Renal cortex interstitium (tissue), 15 donors: Measurements from ENCODE around the gene MAGEB2. TPM values are rescaled to one million over a fixed set of nuclear protein-coding genes. Genes with fewer than 3 reads are reported as not detected.
"Not testable (repeated sequence)": the region's sequence is repeated elsewhere in the genome, so short reads cannot be mapped to it uniquely, and the experiment has no call there.

ENCODE experiments used
- DNase-seq, 11 donors: peaks; one replicate each; pipeline ENCODE4 v3.0.0-alpha.2; 2013; ENCODE audit warnings: low read depth in 9 of 11, low spot score in 4 of 11; ENCODE audit errors: extremely low read depth in 1 of 11
- long read RNA-seq, 16 experiments: transcript quantifications; one replicate each; lab custom pipeline, GENCODE V29; 2026
- polyA plus RNA-seq, 3 donors: library from polyadenylated mRNA; unstranded; fragments of 120-200 nt; gene quantifications; one replicate each; pipeline ENCODE4 v1.2.1, GENCODE V29; 2013; ENCODE audit not compliant: insufficient read length in 3 of 3

MAGEB2 gene, protein sequence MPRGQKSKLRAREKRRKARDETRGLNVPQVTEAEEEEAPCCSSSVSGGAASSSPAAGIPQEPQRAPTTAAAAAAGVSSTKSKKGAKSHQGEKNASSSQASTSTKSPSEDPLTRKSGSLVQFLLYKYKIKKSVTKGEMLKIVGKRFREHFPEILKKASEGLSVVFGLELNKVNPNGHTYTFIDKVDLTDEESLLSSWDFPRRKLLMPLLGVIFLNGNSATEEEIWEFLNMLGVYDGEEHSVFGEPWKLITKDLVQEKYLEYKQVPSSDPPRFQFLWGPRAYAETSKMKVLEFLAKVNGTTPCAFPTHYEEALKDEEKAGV
- not detected for polyA plus RNA-seq
- long read RNA-seq, donor 1 = 0 reads
- long read RNA-seq, donor 2 = 0 reads
- long read RNA-seq, donor 3 = 0 reads
- long read RNA-seq, donor 4 = 0 reads
- long read RNA-seq, donor 5 = 0 reads
- long read RNA-seq, donor 6 = 0 reads
- long read RNA-seq, donor 7 = 0 reads
- long read RNA-seq, donor 8 = 0 reads
- long read RNA-seq, donor 9 = 0 reads
- long read RNA-seq, donor 10 = 0 reads
- long read RNA-seq, donor 11 = 0 reads
- long read RNA-seq, donor 12 = 0 reads
- long read RNA-seq, donor 13 = 0 reads
- long read RNA-seq, donor 14 = 0 reads
- long read RNA-seq, donor 15 = 0 reads
- long read RNA-seq, donor 16 = 0 reads

DNA sequence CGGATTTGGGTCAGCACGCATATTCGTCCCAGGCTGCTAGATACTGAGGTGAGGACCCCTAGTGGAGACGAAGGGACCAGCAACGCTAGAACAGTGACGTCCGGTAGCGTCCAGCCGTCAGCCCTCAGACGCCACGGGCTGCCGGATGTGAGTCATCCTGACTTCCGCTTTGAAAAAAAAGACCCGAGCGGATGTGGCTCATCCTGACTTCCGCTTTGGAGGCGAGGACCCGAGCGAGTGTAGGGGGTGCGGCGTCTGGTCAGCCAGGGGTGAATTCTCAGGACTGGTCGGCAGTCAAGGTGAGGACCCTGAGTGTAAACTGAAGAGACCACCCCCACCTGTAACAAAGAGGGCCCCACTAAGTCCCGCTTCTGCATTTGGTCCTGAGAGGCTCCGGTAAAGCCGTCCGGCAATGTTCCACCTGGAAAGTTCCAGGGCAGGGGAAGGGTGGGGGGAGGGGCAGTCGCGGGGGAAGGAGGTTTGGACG is at the start of gene MAGEB2:
Gene MAGEB2 (plus strand): TSS at position 207 of the 487 bp plus-strand sequence. CDS start 3,018 bp downstream, outside the sequence.
- DNase-seq = no peak

DNA sequence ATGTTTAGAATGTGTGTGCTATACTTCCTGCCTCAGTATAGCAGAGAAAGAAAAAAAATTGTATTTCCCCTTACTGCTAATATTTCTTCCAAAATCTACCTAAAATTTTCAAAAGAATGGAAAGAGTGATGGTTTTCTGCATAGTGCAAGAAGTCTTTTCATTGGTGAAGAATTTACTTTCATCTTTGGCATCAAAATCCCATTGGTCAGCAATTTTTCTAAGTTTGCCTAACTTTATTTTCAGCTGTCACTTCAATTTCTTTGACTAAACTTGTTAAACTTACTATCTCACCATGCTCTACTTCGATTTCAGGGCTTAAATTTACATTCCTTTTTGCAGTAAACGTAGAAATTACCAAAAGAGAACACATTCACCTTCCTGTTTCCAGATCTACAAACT is 44.5 kb upstream of the MAGEB2 start:
- DNase-seq = no peak

DNA sequence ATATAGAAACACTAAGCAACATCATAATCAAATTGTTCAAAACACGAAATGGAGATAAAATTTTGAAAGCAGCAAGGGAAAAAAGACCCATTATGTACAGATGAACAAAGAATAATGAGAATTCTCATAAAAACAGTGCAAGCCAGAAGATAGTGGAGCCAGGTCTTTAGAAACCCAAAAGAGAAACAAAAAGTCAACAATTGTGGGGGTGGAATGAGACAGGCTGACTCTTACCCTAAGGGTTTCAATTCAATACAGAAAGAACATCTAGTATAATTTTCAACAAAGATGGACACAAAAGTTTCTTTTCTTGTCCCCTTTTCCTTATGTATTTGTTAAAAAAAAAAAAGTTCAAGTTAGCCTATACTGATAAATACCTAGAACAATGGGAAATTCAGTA is 34.0 kb upstream of the MAGEB2 start:
- DNase-seq = no peak

DNA sequence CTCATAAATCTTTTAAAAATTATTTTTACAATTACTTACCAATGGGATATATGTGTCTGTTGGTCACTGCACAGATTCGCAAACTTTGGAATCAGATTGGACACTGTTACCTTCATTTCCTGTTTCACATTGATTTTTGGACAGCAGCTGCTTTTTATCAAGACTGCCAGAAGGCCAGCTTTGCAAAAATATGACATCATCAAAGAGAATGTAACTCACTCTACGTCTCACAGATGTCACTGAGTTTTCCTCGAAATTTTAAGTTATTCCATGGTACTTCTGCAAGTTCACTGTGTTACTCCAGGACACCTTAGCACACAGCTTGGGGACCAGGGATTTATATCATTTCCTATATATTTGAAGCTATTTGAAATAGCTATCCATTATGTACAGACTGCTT is 31.8 kb upstream of the MAGEB2 start:
- DNase-seq = no peak

DNA sequence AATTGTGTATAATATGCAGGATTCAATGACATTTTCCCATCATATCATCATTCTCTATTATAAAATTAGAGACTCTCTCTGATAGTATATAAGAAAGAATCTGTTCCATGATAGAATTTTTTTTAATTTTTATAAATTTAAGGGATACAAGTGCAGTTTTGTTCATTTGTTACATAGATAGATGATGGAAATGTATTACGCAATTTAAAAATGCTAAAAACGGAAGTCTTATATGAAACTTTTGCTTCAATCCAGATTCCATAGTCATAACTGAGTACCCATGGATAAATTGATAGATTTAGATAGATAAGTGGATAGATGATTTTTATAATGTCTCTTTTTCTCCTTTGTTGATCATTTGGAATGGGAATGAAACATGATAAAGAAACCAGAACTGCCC is 24.9 kb upstream of the MAGEB2 start:
- no peak for DNase-seq

DNA sequence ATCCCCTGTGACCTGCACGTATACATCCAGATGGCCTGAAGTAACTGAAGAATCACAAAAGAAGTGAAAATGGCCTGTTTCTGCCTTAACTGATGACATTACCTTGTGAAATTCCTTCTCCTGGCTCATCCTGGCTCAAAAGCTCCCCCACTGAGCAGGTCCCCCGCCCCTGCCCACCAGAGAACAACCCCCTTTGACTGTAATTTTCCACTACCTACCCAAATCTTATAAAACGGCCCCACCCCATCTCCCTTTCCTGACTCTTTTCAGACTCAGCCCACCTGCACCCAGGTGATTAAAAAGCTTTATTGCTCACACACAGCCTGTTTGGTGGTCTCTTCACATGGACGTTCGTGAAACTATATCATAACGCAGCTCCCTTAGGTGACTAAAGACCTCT is 21.5 kb upstream of the MAGEB2 start:
- not testable (repeated sequence) for DNase-seq

DNA sequence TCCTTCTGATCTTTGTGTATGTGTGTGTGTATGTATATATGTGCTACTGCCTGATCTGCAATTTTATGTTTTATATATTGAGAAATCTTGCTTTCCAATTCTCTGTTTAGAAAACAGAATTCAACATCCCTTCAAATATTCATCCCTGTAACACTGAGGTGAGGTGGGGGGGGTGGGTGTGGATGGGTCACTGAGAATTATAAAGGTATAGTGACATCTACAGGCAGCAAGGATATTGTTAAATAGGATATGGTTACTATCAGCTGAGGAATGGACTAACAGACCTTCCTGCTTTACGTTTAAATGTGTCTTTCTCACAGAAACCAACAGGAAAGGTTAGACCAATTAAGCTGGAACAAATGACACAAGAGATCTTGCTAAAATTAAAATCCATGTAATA is 19.0 kb upstream of the MAGEB2 start:
- DNase-seq = no peak

DNA sequence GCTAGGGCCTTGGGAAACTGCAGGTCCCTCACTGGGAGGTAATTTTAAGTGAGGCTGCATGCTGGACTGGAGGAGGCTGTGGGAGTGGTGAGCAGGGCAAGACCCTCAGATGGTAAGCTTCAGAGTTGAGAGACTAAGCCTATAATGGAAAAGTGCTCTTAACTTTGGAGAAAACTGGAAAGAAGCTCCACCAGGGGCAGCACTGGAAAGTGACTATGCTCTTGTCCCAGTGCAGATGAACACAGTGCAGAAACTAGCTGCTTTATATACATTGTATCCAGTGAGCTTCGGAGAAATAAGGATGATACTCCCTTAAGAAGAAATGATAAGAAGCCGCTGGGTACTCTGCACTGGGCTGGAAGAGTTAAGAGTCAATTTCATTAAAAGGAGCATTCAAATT is 3.2 kb upstream of the MAGEB2 start:
- no peak for DNase-seq

DNA sequence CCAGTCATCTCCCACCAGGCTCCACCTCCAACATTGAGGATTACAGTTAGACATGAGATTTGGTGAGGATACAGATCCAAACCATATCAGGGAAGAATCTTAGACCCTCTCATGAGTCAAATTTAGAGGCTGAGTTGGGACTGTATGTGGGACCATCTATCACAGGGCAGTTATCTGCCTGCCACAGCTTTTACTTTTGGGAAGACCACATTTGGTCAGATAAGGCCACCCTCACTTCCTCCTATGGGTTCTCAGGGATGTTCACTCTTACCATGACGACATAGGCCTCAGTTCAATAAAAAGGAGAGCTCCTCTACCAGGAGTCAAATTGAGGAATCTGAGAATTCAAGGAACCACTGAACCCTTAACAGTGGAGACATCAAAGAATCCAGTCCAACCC is 2.1 kb downstream of the MAGEB2 start:
- no peak for DNase-seq

DNA sequence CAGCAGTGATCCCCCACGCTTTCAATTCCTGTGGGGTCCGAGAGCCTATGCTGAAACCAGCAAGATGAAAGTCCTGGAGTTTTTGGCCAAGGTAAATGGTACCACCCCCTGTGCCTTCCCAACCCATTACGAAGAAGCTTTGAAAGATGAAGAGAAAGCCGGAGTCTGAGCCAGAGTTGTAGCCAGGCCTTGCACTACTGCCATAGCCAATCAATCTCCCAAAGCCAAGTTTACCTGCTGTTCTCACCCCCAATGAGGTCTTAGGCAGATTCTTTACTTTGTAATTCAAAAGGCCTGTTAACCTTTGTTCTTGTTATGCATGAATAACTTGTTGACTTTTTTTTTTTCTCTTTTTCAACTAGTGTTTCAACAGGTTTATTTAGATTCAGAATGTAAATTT is 4.0 kb downstream of the MAGEB2 start:
- no peak for DNase-seq

DNA sequence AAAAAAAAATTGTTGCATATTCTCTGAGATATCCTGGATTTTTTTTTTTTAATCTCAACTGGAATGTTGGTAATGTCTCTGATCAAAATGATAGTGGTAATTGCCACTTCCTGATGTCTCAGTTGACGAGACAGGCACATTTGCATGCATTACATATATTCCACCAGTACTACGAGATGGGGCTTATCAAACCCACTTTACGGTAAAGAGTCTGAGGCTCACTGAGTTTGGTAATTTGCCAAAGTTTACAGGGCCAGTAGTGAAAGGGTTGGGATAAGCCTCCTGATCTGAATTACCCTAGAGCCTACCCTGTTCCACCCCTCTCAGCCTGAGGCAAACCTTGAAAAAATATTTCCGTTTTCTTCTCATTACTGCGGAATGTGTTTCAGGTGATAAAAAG is 5.3 kb downstream of the MAGEB2 start:
- DNase-seq = no peak

DNA sequence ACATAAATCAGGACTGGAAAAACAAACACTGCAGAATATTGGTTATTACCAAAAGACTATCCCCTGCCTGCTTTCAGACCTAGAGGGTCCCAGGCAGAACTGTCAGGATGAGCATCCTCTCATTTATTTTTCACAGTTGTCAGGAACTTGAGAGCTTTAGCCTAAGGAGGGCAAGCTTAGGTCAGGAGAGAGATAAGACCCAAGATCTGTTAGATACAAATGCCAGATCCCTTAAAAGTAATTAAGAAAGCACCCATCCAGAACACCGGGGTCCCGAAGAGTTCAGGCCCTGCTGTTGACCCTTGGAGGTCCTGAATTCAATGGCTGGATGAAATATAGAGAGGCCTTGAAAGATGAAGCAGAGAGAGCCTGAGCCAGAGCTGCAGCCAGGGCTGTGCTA is 9.2 kb downstream of the MAGEB2 start:
- peak in 1 of 11 donors; percentile 8 for DNase-seq

DNA sequence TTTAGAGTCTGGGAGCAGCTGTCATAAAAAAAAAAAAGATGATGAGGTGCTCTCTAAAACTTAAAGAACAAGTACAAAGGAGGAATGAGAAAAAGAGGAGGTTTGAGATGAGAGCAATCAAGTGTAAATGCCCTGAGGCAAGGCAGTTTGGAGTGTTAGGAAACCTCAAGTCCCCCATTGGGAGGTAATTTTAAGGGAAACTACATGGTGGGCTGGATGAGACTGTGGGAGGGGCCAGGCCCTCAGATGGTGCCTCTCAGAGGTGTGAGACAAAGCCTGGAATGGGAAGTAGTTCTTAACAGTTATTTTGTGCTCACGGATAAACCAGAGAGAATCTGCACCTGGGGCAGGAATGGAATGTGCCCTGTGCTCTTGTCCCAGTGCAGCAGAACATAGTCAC is 13.2 kb downstream of the MAGEB2 start:
- no peak for DNase-seq

DNA sequence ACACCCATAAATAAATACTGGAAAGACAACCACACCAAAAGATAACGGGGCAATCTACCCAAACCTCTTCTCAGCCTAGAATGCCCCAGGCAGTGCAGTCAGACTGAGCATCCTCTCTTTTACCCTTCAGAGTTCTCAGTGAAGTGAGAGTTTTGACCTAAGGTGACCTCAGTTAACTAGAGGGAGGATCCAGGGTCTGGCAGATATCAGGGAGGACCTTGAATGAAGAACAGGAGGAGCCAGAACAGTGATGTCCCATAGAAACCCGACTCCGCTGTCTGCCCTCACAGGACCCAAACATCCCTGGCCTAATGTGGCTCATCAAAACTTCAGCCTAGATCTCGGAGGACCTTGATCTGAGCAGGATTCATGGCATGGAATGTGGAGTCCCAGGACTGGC is 15.0 kb downstream of the MAGEB2 start, which contains the start of gene MAGEB3:
Gene MAGEB3 (plus strand): TSS at position 263 of the 400 bp plus-strand sequence. CDS start 5,268 bp downstream, outside the sequence.
- no peak for DNase-seq

DNA sequence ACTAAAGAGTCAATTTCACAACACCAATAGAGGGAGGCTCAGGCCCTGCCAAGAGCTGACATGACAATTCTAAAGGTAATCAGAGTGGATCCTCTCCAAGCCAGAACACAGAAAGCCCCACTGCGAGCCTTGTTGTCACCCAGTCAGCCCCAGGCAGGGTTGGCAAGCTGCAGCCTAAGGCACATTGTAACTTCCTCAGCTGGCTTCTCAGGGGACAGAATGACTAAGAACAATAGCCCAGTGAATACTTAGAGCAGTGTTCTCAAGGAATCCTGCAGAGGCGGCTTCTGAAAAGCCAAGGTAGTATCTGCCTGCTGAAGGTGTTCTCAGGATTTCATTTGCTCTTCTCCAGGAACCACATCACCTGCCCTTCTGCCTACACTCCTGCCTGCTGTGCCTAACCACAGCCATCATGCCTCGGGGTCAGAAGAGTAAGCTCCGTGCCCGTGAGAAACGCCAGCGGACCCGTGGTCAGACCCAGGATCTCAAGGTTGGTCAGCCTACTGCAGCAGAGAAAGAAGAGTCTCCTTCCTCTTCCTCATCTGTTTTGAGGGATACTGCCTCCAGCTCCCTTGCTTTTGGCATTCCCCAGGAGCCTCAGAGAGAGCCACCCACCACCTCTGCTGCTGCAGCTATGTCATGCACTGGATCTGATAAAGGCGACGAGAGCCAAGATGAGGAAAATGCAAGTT is 26.5 kb downstream of the MAGEB2 start, which contains the start of gene MAGEB4:
Gene MAGEB4 (plus strand): TSS at position 277 of the 692 bp plus-strand sequence. CDS start 136 bp downstream, at position 413.
- DNase-seq = no peak

DNA sequence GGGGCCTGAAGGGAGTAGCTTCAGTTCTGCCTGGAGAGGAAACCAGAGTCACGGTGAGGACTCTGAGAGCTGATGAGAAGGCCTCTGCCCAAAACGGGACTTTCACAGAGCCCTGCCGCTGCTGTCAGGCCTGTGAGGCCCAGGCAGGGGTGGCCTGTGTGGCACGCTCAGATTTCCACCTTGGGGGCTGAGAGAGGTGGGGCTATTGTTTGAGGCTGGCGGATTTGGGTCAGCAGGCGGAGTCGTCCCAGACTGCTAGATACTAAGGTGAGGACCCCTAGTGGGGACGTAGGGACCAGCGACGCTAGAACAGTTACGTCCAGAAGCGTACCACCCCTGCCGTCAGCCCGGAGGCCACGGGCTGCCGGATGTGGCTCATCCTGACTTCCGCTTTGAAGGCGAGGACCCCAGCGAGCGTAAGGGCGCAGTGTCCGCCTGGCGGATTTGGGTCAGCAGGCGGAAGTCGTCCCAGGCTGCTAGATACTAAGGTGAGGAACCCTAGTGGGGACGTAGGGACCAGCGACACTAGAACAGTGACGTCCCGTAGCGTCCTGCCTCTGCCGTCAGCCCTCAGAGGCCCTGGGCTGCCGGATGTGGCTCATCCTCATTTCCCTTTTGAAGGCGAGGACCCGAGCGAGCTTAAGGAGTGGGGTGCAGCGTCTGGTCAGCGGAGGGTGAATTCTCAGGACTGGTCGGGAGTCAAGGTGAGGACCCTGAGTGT is 31.6 kb downstream of the MAGEB2 start, which contains the start of gene MAGEB1:
Gene MAGEB1 (plus strand): TSS at position 378 of the 721 bp plus-strand sequence. CDS start 3,348 bp downstream, outside the sequence.
- DNase-seq = no peak

DNA sequence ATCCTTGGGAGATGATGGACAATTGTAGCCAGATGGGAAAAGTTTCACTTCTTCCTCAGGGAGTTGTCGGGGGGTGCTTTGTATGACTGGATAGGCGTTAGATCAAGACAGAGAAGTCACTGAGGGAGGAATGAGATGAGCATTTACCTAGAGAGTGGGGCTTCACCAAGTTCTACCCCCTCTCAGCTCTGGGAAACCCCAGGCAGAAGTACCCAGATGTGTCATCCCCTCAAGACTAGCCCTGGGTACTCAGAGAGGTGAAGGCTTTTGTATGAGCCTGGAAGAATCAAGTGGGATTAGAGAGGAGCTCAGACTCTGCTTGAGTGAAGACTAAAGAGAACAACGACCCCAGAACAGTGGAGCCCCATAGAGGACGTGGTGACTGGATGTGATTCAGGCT is 33.5 kb downstream of the MAGEB2 start:
- DNase-seq = no peak

DNA sequence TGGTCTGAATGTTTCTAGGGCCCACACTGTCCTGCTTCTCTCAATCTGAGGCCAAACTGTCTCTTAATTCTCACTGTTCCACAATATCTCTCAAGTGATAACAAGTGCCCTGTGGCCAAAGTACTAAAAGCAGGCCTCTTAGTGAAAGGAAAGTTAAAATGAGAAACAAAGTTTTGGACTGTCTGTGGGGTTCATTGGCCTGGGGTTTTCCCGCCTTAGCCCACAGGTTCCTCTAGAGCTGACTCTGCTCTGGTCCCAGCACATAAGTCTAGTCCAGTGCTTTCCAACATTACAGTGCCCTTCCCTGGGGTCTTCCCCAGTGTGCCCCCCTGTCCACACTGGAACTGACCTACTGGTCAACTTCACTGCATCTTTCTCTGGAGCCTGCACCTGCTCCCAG is 37.9 kb downstream of the MAGEB2 start:
- no peak for DNase-seq

DNA sequence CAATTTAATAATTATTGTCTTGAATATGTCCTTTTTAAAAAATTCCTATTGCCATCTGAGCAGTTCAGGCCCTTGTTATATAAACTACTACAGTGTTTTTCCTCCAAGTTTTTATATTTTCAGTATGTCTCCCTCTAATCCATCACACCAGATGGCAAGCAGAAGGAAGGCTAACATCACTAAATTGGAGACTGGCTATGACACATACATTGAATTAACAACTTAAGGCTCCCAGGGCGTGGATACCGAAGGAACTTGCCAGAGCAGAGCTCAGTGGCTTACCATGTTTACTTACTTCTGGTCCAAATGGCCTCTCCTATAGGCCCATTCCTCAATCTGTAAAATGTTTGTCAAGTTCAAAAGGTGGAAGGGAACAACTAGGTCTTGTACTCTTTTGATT is 44.6 kb downstream of the MAGEB2 start:
- DNase-seq = no peak
